DOHH2 (cell line): ENCODE data around the gene MCCC2.
"Not testable (repeated sequence)": the region's sequence is repeated elsewhere in the genome, so short reads cannot be mapped to it uniquely, and the experiment has no call there.

Experiments
- H3F3A ChIP-seq: fragments of 200-600 bp; sonication (generic), shearing (Covaris generic); 2 replicates; pipeline ENCODE4 v1.6.0; 2016; ENCODE audit warnings: antibody characterized with exemption, mild to moderate bottlenecking; ENCODE audit not compliant: control insufficient read depth, insufficient read depth
- H3K27ac ChIP-seq: fragments of 200-600 bp; sonication (generic); 2 replicates; pipeline ENCODE4 v1.5.1; 2014; ENCODE audit warnings: low read depth, mild to moderate bottlenecking, low read length, moderate library complexity
- H3K27me3 ChIP-seq: fragments of 200-600 bp; sonication (generic); 2 replicates; pipeline ENCODE4 v1.6.1; 2014; ENCODE audit warnings: mild to moderate bottlenecking, low read length, mixed read lengths; ENCODE audit not compliant: control insufficient read depth
- H3K36me3 ChIP-seq: fragments of 200-600 bp; sonication (generic); 2 replicates; pipeline ENCODE4 v1.6.1; 2014; ENCODE audit warnings: mild to moderate bottlenecking, low read length, moderate library complexity, mixed read lengths; ENCODE audit not compliant: control insufficient read depth
- H3K4me1 ChIP-seq: fragments of 200-600 bp; sonication (generic); 2 replicates; pipeline ENCODE4 v1.6.1; 2014; ENCODE audit warnings: mild to moderate bottlenecking, low read length, mixed read lengths; ENCODE audit not compliant: control insufficient read depth
- H3K4me2 ChIP-seq: fragments of 200-600 bp; sonication (generic); 2 replicates; pipeline ENCODE4 v1.6.0; 2014; ENCODE audit warnings: mild to moderate bottlenecking, low read length, moderate library complexity
- H3K4me3 ChIP-seq: fragments of 200-600 bp; sonication (generic); 2 replicates; pipeline ENCODE4 v1.5.1; 2014; ENCODE audit warnings: mild to moderate bottlenecking, low read length, mixed read lengths
- H3K79me2 ChIP-seq: fragments of 200-600 bp; sonication (generic); 2 replicates; pipeline ENCODE4 v1.6.1; 2014; ENCODE audit warnings: mild to moderate bottlenecking, low read length, mixed read lengths; ENCODE audit not compliant: control insufficient read depth
- H3K9me2 ChIP-seq: fragments of 200-600 bp; sonication (generic); replicated peaks from 2 replicates; pipeline ENCODE4 v1.6.1; 2014; ENCODE audit warnings: mild to moderate bottlenecking, low read length, mixed read lengths; ENCODE audit not compliant: control insufficient read depth
- H3K9me3 ChIP-seq: fragments of 200-600 bp; sonication (generic); 2 replicates; pipeline ENCODE4 v1.6.1; 2014; ENCODE audit warnings: antibody characterized with exemption, low read length, mixed read lengths; ENCODE audit not compliant: control insufficient read depth, insufficient read depth
- H4K20me1 ChIP-seq: fragments of 200-600 bp; sonication (generic); 2 replicates; pipeline ENCODE4 v1.6.0; 2014; ENCODE audit warnings: low read depth, mild to moderate bottlenecking, antibody characterized with exemption, low read length, moderate library complexity; ENCODE audit not compliant: control insufficient read depth, insufficient read depth
- CTCF ChIP-seq: fragments of 200-600 bp; sonication (generic); IDR thresholded peaks from one replicate; pipeline ENCODE4 v1.5.1; 2014; ENCODE audit warnings: antibody characterized with exemption, mild to moderate bottlenecking, low read depth, low read length; ENCODE audit not compliant: poor library complexity, severe bottlenecking
- EZH2phosphoT487 ChIP-seq: fragments of 200-600 bp; sonication (generic); IDR thresholded peaks from 2 replicates; pipeline ENCODE4 v1.6.1; 2017; ENCODE audit warnings: borderline replicate concordance, mild to moderate bottlenecking, antibody characterized with exemption, low read length, moderate library complexity, mixed read lengths

The MCCC2 gene

GRCh38 chr5:71663191-71663969, 76.2 kb downstream of the MCCC2 start:
- Histone ChIP-seq H3F3A (no peaks in the 10 kb centered on the region), H3K9me3 (no peaks in the 10 kb centered on the region), H3K9me2 (no peaks in the 10 kb centered on the region), H3K4me3 (no peak overlapping the region), H4K20me1 (no peaks in the 10 kb centered on the region), H3K4me1 (no peaks in the 10 kb centered on the region), H3K4me2 (no peak overlapping the region), H3K36me3 (0 out of 2 replicates have a peak, but pooled peaks cover under 1% of the 10 kb centered on the region), H3K27ac (no peak overlapping the region), H3K27me3 (no peaks in the 10 kb centered on the region), H3K79me2 (no peaks in the 10 kb centered on the region)
- TF ChIP-seq CTCF, result no peak
- no peak for TF ChIP-seq EZH2phosphoT487

- not testable (repeated sequence) for H3K4me3 ChIP-seq, H3K36me3 ChIP-seq, H3K9me3 ChIP-seq, H3K4me2 ChIP-seq, H3K27me3 ChIP-seq, H3F3A ChIP-seq, H4K20me1 ChIP-seq, H3K27ac ChIP-seq, H3K9me2 ChIP-seq, H3K4me1 ChIP-seq, H3K79me2 ChIP-seq
Measured at GRCh38 chr5:71664615-71665014, 77.5 kb downstream of the MCCC2 start.

- no peaks in the 10 kb centered on the region for H3K36me3 ChIP-seq
- H3K9me3 ChIP-seq, result no peaks in the 10 kb centered on the region
- no peaks in the 10 kb centered on the region for H3F3A ChIP-seq
- no peak overlapping the region for H3K27ac ChIP-seq
- H3K4me3 ChIP-seq, result no peak overlapping the region
- no peaks in the 10 kb centered on the region for H3K79me2 ChIP-seq
- TF ChIP-seq EZH2phosphoT487 (no peak), CTCF (no peak)
- H3K9me2 ChIP-seq, result no peaks in the 10 kb centered on the region
- H3K27me3 ChIP-seq, result 0 out of 2 replicates have a peak, but pooled peaks cover under 1% of the 10 kb centered on the region
- H4K20me1 ChIP-seq, result no peaks in the 10 kb centered on the region
- no peaks in the 10 kb centered on the region for H3K4me1 ChIP-seq
- no peak overlapping the region for H3K4me2 ChIP-seq
Measured at GRCh38 chr5:71666321-71666720, 79.2 kb downstream of the MCCC2 start.

GRCh38 chr5:71677977-71678376, 90.8 kb downstream of the MCCC2 start:
- Histone ChIP-seq H3K4me2 (no peak overlapping the region), H4K20me1 (no peaks in the 10 kb centered on the region), H3K4me3 (no peak overlapping the region), H3K36me3 (no peaks in the 10 kb centered on the region), H3K27me3 (peaks cover 14% of the 10 kb centered on the region; the same call in 1 of the 2 replicates), H3K9me2 (no peaks in the 10 kb centered on the region), H3F3A (no peaks in the 10 kb centered on the region), H3K79me2 (no peaks in the 10 kb centered on the region), H3K9me3 (no peaks in the 10 kb centered on the region), H3K4me1 (no peaks in the 10 kb centered on the region), H3K27ac (no peak overlapping the region)
- TF ChIP-seq CTCF (no peak), EZH2phosphoT487 (no peak)
